ENCODE results near the gene GALNT1.

DNA sequence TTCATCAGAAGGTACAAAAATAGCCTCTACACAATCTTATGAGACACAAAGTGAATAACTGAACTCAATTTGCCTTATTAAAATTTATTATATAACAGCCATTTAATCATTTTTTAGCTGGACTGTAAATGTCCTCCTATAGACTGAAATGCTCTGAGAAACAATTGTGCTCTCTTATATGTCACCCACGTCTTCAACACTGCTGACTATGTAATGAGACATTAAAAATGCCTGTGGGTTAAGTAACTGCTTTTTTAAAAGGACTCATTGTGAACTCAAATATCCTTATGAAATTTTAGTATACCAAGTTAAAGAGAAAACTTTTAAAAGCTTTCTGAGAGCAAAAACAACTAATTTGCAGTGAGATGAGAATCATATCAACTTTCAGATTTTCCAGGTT is 10.4 kb upstream of the GALNT1 start:
- TF ChIP-seq, protein P1, sequence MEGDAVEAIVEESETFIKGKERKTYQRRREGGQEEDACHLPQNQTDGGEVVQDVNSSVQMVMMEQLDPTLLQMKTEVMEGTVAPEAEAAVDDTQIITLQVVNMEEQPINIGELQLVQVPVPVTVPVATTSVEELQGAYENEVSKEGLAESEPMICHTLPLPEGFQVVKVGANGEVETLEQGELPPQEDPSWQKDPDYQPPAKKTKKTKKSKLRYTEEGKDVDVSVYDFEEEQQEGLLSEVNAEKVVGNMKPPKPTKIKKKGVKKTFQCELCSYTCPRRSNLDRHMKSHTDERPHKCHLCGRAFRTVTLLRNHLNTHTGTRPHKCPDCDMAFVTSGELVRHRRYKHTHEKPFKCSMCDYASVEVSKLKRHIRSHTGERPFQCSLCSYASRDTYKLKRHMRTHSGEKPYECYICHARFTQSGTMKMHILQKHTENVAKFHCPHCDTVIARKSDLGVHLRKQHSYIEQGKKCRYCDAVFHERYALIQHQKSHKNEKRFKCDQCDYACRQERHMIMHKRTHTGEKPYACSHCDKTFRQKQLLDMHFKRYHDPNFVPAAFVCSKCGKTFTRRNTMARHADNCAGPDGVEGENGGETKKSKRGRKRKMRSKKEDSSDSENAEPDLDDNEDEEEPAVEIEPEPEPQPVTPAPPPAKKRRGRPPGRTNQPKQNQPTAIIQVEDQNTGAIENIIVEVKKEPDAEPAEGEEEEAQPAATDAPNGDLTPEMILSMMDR (IDR thresholded peaks at IDR 0.05 in 8 of 11, conservative IDR thresholded peaks at IDR 0.05 in 3 of 11) = no peak
- TF ChIP-seq POLR2AphosphoS5 (IDR thresholded peaks at IDR 0.05) (no peak), POLR2A (IDR thresholded peaks at IDR 0.05) (no peak)
